Body of pancreas (tissue), 4 donors: ENCODE results near the gene TNFAIP8.

Experiments
- POLR2A ChIP-seq, 3 donors: fragments of 450-650 bp; IDR thresholded peaks; one replicate each; pipeline ENCODE4 v1.6.1; 2016; ENCODE audit warnings: antibody characterized with exemption in 3 of 3, mild to moderate bottlenecking in 2 of 3
- TF ChIP-seq, protein P1 (sequence below), 7 experiments: fragments of 450-650 bp in 4 of 7; fragments of 200-600 bp in 3 of 7; sonication (generic) in 3 of 7; IDR thresholded peaks; one replicate each; pipeline ENCODE4 v1.5.1; 2016 to 2019; ENCODE audit warnings: antibody characterized with exemption in 7 of 7

DNA sequence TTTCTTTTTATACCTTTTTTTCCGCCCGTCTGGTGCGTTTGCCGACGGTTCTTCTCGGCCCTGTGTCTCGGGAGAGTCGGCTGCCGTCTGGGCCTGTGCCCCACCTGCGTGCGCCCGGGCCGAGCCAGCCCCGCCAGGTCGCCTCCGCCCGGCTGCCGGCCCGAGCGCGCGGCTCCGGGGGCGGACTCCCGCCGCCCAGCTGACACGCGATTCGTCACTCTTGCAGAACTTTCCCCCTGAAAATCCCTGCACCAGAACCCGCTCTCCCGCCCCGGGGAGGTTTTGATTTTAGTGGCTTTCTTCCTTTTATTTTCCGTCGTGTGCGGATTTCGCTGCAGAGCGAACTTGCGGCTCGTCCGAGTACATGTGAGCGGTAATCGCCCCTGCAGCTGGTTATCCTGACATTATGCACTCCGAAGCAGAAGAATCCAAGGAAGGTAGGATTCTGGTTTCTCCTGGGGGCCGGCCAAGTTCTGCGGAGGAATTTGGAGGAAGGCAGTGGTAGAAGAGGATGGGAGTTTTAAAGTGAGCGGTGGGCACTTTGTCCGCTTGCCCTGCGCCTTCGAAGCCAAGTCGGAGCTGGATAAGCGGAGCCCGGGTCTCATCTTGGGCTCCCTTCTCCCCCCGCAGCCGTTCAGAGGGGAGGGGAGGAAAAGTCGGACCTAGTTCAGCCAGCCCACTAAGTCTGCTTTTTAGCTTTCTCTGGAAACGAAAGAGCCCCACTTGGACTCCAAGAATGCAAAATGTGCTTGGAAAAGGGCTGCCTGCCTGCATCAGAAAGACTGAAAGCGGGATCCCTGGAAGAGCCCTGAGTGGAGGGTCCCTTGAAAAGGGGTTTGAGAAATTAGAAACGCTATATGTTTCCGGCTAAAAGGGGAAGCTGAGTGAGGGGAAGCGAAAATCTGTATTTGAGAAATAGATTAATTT lies at the start of gene TNFAIP8:
- TF ChIP-seq, protein P1, sequence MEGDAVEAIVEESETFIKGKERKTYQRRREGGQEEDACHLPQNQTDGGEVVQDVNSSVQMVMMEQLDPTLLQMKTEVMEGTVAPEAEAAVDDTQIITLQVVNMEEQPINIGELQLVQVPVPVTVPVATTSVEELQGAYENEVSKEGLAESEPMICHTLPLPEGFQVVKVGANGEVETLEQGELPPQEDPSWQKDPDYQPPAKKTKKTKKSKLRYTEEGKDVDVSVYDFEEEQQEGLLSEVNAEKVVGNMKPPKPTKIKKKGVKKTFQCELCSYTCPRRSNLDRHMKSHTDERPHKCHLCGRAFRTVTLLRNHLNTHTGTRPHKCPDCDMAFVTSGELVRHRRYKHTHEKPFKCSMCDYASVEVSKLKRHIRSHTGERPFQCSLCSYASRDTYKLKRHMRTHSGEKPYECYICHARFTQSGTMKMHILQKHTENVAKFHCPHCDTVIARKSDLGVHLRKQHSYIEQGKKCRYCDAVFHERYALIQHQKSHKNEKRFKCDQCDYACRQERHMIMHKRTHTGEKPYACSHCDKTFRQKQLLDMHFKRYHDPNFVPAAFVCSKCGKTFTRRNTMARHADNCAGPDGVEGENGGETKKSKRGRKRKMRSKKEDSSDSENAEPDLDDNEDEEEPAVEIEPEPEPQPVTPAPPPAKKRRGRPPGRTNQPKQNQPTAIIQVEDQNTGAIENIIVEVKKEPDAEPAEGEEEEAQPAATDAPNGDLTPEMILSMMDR (IDR thresholded peaks at IDR 0.05) = no peak
- peak in 2 of 3 donors; percentile 40 to 55 for TF ChIP-seq POLR2A (IDR thresholded peaks at IDR 0.05)
